NCI-H2107 (cell line): ENCODE results near the gene LRRN4.
"Not testable (repeated sequence)": the region's sequence is repeated elsewhere in the genome, so short reads cannot be mapped to it uniquely, and the experiment has no call there.

Experiments
- DNase-seq: peaks from one replicate; lab custom pipeline; 2025; lab: John Stamatoyannopoulos, UW

Gene LRRN4

DNA sequence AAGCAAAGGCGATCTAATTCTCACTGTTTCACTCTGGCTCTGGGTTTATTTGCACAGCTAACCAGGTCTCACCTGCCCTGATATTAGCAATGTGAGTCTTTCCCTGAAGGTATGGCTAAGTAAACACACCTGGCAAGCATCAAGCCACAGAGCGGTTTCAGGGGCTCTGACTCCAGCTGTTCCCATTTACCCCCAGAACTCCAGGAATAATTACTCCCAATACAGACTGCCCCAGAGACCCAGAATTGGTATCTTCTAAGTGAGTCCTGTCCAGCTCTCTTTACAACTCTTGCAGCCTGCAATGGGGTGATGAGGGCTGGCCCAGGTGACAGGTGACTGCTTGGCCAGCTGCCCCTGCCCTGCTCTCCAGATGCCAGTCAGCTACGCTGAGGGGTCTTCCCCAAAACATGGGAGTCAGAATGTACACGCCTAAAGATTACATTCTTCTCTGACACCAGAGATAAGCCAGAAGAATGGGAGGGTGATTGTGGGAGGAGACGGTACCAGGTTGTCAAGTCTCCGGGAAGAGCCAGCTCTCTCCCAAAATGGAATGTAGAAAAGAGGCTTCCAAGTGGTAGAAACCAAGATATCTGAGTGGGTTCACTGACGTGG lies 4.9 kb upstream of the LRRN4 start:
- DNase-seq: no peak

DNA sequence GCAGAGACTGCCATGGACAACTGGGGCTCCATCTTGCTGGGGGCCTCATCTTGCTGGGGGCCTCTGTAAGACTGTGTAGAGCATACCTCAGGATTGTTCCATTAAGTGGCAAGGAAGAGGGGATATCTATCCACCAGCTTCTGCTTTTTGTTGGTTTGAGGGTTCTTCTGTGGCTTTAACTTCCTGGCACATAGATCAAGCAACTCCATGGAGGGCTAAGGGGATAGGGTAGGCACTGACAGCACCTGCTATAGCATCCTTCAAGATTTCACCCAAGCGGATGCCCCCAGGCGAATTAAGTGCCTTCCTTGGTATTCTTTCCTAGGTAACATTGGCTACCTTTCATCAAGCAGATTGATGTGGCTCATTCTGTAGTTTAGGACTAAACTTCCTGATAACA lies 3.8 kb upstream of the LRRN4 start:
- no peak for DNase-seq

DNA sequence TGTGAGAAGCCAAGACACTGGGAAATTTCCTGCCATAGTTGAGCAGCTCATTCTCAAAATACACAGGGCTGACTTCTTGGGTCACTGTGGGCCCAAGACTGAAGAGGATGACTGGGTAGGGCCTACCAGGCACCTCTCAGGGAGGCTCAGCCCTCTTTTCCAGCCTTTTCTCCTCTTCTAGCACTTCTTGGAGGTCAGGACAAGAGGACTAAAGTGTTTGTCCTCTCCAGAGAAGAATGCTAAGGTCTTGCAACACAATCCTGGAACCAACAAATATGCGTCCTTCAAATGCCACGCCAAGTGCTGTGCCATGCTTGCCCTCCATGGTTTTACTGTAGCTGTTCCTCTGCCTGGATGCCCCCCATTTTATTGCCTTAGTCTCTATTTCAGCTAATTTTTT lies 3.3 kb upstream of the LRRN4 start:
- DNase-seq: no peak

DNA sequence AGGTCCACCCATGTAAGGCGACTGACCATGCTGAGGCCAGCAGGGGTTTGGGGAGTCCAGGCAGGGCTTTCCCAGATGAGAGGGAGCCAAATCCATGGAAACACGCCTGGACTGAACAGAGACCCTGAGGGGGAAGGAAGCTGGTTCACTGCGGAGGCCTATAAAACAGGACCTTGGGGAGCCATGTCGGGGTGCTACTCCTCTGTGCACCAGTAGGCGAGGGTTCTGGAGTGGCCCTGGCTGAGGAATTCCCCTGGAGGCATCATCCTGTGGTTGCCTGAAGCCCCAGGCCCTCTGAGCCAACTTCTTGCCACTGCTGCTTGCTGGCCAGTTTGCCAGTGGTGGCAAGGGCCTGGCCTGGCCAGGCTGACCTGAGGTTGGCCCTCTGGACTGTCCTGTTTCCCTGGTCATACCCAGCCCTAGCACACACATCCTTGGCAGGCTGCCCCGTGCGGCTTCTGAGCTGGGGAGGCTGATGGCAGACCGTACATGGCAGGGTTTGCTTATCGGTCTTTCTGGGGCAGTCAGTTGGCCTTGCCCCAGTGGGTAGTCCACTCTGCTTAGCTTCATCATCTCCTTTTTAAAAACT lies 2.2 kb upstream of the LRRN4 start:
- no peak for DNase-seq

DNA sequence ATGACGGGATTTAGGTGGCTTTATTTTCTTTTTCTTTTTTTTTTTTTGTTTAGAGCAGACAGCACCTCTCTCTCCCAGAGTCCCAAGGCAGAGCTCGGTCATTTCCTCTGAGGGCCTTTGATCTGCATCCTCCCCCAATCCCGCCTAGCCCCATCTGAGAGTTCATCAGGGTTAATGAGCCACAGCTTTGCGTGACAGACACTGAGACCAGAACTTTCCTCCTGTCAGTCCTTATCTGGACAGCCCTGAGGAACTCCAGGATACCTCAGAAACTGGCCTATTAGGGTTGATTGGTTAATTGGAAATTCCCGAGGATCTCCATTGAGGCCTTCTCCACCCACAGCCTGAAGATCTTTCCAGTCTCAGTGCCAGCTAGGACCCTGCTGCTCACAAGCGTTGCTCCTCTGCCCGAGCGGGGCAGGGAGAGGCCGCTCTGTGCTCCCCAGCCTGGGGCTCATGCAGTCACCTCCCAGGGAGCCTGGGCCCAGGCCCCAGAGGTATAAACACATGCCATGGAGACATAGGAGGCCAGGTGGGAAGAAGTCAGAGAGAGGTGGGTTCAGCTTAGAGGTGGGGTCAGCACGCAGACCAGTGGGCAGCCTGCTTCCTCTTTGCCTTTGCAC lies 1.4 kb upstream of the LRRN4 start:
- no peak for DNase-seq

DNA sequence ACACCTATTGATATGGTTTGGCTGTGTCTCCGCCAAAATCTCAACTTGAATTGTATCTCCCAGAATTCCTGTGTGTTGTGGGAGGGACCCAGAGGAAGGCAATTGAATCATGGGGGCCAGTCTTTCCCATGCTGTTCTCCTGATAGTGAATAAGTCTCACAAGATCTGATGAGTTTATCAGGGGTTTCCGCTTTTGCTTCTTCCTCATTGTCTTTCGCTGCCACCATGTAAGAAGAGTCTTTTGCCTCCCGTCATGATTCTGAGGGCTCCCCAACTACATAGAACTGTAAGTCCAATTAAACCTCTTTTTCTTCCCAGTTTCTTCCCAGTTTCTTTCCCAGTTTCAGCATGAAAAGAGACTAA lies 810 bp upstream of the LRRN4 start:
- not testable (repeated sequence) for DNase-seq

DNA sequence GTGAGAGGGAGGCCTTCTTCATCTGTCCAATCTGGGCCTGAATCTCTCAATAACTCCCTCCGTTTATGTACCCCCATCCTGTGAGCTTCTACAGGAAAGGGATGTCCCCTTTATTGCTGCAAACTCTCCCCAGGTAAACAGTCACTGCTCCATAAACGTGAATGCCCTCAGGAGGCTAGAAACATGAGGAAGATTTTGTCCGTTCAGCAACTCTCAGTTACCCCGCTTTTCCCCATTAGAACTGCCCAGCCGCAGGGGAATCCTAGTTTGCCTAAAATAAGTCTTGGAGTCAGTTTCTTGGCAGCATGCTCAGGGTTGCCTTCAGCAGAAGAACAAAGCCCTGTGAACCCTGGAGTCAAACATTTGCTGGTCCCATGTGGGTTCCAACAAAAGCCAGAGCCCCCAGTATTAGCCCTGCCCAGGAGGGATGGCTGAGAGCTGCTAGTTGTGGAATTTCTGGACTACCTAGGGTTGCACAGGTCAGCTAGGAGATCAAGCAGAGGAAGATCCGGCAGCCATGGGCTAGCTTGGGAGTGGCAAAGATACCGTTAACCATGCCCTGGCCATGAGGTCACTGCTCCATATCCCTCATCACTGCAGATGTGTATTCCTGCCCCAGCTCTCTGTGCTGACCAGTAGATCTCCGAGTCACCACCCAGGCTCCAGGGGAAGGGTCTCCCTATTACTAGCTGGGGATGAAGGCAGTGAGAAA lies 640 bp downstream of the LRRN4 start:
- no peak for DNase-seq

DNA sequence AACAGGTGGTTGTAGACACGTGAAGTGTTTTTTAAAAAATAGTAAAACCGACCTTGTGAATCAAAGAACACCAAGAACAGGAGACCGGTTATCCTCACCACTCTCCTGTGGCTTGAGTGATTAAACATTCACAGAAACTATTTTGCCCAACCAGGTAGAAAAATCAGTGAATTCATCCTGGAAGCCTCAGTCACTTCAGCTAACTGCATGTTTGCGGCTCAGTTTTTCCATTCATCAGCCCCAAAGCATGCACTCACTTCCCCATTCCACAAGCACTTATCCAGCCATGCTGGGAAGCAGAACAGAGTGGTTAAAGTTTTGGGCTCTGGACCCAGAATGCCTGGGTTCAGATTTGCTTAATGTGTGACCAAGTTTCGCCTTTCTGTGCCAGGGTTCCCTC lies 2.4 kb downstream of the LRRN4 start:
- DNase-seq: no peak

DNA sequence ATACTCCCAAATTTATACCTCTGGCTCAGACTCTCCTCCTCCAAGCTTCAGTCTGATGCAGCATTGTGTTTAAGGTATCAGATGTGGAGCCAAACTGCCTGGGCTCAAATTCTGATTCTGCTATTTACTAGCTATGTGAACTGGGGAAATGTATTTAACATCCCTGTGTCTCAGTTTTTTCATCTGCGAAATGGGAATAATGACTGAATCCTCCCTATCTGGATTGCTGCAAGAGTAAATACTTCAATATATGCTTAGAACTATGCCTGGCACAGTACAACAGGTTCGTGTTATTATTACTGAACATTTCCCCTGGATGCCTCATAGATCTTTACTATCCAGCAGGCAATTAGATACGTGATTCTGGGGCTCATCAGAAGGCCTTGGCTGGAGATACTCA lies 5.5 kb downstream of the LRRN4 start:
- DNase-seq: no peak

DNA sequence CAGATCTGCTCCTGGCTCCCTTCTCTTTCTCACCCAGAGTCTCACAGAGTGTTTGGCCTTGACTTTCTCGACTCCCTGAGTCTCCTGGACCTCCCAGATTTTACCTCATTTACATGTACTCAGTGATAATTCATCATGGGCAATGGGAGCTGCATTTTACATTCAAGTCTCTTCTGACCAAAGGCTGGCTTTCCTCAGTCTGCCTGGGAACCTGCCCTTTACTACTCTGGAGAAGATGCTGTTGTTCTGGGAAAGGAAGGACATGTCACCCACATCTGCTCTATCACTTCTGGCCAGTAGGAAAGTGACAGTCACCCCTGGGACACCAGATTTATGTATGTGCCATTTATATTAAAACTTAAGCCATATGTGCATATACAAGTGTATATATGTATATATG lies 7.4 kb downstream of the LRRN4 start:
- DNase-seq: no peak

DNA sequence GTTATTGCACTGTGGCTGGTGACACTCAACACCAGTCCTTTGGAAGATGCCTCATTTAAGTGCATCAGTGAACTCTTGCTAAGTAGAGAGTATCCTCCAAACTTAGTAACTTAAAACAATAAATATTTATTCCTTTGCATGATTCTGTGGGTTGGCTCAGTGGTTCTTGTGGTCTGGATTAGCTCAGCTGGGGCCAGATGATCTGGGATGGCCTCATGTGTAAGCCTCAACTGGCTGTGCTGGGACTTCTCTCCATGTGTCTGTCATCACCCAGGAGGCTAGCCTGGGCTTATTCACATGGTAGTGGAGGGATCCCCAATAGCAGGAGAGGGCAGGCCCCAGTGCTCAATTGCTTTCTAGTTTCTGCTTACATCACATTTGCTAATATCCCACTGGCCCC lies 8.3 kb downstream of the LRRN4 start:
- no peak for DNase-seq

DNA sequence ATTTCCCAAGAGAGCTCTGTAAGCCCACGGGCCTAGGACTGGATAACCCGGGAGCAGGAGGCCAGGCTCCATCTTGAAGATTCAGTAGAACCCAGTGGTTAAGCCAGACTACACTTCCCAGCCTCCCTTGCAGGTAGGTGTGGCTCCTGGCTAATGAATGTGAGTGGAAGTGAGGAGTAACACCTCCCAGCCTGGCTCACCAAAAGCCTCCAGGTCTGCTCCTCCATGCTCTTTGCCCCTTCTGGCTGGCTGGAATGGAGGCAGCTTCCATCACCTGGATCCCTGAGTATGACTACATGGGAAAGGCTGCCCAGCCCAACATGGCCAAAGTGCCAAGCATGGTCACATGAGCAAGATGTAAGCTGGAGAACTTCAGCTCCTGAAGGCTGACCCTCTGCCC lies 9.7 kb downstream of the LRRN4 start:
- DNase-seq: no peak

DNA sequence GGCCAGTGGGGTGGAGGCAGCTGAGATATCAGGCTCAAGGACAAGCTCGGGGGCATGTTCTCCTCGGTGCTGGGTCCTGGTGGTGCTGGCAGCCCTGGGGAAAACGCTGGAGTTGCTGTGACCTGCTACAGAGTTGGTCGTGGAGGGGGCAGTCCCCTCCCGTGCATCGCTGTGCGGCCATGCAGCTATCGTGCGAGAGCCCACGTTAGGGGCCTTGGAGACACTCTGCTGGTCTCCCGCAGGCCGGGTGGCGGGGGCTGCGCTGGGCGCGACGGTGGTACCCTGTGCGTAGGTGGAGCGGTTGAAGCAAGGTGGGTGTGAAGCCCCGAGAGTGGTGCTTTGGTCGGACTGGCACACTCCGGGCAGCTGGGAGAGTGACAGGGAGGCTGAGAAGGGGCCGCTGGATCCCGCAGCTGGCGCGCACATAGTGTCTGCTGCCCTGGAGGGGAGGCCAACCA lies 12.0 kb downstream of the LRRN4 start:
- no peak for DNase-seq

DNA sequence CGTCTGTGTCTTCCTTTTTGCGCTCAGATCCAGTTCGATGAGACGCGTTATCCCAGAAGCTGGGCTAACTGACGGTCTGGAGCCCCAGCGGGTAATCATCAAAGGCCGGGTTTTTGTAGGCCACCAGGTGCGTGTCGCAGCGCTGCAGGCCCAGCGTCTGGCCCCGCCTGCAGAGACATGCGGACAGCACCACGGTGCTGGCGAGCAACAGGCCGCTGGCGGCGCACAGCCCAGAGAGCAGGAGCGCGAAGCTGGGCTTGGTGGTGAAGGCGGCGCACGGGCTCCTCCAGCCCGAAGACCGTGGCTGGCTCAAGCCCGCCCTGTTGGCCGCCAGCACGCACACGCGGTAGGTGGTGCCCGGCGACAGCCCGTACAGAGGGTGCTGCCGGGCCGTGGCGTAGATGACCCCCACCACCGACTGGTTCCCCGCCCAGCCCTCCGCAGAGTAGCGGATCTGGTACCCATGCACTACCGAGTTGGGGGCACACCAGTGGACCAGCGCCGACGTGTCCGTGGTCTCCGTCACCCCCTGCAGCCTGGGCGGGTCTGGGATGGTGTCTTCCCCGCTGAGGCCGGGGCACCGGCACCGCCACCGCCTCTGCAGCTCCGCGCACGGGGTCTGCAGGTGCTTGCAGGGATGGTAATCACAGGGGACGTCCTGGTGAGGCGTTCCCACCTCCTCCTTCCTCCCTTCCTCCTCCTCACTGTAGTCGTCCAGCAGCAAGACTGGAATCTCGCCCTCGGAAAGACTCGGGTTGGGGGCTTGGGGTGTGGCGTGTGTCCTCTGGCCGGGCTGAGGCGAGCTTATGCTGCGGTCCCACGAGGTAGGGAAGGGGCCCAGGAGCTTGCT lies 12.7 kb downstream of the LRRN4 start:
- DNase-seq: no peak

DNA sequence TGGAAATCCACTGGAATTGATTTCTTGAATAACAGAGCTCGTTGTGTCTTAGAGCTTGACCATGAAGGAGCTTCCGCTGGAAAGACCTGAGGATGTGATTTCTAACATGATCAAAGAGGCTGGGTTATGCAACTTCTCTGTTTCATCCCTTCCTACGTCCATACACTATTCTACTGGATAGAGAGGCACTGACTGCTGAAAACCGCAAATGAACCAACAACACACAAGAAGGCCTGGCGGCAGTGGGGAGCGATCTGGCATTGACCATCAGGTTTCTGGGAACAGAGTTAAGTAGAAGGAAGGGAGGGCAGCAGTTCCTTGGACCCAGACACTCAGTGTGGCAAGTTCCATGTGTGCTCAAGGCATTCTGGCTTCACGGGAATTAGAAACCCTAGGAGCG lies 13.3 kb downstream of the LRRN4 start:
- DNase-seq: no peak

DNA sequence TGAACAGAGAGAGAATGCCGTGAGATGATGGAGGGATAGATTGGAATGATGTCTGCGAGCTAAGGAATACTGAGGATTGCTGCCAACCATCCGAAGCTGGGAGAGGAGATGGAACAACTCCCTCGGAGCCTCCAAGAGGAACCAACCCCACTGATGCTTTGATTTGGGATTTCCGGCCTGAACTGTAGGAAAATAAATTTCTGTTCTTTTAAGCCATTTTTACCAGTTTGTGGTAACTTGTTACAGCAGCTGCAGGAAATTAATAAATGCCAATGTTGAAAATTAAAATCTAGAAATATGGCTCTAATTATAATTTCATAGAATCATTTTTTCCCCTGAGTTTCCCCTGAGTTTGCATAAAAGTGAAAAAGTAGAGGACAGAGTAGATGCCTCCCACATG lies 14.1 kb downstream of the LRRN4 start:
- no peak for DNase-seq

DNA sequence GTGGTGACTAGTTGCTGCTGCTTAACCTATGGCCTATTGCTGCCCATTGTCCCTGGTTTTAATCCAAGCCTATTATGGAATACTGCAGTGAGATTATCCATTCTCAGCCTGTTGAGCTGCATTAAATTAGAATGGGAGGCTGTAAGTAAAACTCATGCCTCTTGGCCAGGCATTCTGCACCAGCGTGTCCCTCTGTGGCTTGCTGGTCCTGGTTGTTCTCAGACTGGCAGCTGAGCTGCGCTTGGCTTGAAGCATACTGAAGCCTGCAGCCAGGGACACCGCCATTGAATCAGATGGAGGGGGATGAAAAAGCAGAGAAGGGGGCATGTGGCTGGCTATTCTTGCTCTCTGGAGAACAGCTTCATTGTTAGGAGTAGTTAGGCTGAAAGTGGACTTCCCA lies 15.6 kb downstream of the LRRN4 start:
- DNase-seq: no peak

DNA sequence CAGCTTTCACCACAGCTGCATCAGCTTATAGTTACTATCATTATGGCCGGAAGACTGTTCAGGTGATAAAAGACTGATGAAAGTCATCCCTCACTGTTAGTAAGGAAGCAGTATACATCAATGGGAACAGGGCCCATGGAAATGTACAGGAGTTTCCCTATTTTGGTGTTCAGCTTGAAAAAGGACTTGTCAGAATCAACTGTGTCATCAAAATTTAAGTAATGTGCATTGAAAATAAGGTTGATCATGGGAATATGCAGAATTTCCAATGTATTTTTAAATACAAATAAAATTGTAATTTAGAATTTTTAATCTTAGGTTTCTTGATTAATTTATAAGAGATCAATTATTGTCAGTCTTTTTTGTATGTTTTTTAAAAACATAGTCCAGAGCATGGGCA lies 16.8 kb downstream of the LRRN4 start:
- no peak for DNase-seq

DNA sequence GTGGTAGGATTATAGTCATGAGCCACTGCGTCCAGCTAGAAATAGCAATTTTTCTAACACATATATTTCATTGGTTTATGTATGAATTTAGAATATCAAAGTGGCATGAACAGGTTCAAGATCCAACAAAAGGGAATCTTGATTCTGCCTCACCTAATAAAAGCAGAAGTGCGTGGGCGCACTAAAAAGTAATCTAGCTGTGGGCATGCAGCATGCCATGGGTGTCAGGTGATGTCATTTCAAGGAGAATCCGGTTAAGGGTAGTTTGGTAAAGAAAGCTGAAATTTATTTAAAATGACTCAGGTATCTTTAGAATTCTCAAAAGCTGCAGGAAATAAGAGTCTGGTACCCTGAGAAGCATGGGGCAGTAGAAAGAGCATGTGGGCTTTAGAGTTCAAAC lies 17.6 kb downstream of the LRRN4 start:
- no peak for DNase-seq

DNA sequence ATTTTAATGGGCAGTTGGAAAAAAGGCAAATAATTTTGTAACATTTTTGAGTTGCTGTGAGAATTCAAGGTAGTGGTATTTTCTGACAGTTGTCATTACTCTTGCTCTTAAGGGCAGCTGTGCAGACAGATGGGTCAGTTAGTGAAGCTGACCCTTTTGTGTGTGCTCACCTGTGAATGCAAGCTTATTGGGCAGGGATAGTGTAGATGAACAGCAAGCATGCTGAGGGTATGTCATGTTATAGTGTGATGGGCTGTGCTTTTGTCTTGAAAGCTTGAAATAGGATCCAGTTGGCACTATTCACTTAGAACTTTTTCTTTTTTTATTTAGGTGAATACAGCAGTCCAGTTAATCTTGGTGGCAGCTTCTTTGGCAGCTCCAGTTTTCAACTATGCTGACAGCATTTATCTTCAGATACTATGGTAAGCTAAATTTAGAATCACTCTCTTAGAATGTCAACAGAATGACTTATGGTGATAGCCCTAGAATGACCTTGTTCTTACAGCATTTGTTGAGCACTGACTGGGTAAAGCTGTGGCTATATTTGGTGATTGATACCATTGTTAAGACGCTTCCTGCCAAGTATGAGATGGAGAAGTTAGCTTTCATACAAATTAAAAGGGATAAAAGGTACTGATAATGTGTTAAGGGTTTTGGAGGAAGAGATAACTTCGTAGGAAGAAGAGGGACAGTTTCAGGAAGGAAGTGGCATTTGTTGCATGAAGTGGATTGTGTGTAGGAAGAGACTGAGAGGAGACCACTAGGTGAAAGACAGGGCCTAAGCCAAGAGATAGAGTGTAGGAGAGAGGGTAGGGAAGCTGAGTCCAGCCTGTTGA lies 19.5 kb downstream of the LRRN4 start:
- no peak for DNase-seq

DNA sequence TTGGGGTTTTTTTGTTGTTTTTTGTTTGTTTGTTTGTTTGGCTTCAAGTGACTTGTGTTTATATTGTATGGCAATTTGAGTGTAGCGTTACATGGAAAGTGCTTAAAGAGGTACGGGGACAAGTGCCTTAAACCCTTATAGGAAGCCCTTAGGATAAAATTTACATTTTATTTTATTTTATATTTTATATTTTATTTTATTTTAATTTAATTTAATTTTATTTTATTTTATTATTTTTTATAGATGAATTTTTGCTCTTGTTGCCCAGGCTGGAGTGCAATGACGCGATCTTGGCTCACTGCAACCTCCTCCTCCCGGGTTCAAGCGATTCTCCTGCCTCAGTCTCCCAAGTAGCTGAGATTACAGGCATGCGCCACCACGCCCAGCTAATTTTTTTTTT lies 21.0 kb downstream of the LRRN4 start:
- DNase-seq: not testable (repeated sequence)
